Jurkat, Clone E6-1 (cell line): ENCODE measurements around the gene PRICKLE3. TPM values are rescaled to one million over a fixed set of nuclear protein-coding genes. Genes with fewer than 3 reads are reported as not detected.

Experiments
- DNase-seq: peaks from one replicate; pipeline ENCODE4 v3.0.0-alpha.2; 2011; ENCODE audit warnings: low read depth, low spot score
- H3K4me3 ChIP-seq: 2 replicates; pipeline ENCODE4 v1.5.1; 2011; ENCODE audit warnings: mild to moderate bottlenecking, low read length, control low read depth, moderate library complexity
- polyA plus RNA-seq: library from polyadenylated mRNA; unstranded; fragments of >200 nt; gene quantifications from one replicate; pipeline ENCODE4 v1.2.1, GENCODE V29; 2012; ENCODE audit warnings: missing spikeins; ENCODE audit not compliant: insufficient read length, insufficient read depth

Gene PRICKLE3, protein sequence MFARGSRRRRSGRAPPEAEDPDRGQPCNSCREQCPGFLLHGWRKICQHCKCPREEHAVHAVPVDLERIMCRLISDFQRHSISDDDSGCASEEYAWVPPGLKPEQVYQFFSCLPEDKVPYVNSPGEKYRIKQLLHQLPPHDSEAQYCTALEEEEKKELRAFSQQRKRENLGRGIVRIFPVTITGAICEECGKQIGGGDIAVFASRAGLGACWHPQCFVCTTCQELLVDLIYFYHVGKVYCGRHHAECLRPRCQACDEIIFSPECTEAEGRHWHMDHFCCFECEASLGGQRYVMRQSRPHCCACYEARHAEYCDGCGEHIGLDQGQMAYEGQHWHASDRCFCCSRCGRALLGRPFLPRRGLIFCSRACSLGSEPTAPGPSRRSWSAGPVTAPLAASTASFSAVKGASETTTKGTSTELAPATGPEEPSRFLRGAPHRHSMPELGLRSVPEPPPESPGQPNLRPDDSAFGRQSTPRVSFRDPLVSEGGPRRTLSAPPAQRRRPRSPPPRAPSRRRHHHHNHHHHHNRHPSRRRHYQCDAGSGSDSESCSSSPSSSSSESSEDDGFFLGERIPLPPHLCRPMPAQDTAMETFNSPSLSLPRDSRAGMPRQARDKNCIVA
- 8.5 TPM for polyA plus RNA-seq

DNA sequence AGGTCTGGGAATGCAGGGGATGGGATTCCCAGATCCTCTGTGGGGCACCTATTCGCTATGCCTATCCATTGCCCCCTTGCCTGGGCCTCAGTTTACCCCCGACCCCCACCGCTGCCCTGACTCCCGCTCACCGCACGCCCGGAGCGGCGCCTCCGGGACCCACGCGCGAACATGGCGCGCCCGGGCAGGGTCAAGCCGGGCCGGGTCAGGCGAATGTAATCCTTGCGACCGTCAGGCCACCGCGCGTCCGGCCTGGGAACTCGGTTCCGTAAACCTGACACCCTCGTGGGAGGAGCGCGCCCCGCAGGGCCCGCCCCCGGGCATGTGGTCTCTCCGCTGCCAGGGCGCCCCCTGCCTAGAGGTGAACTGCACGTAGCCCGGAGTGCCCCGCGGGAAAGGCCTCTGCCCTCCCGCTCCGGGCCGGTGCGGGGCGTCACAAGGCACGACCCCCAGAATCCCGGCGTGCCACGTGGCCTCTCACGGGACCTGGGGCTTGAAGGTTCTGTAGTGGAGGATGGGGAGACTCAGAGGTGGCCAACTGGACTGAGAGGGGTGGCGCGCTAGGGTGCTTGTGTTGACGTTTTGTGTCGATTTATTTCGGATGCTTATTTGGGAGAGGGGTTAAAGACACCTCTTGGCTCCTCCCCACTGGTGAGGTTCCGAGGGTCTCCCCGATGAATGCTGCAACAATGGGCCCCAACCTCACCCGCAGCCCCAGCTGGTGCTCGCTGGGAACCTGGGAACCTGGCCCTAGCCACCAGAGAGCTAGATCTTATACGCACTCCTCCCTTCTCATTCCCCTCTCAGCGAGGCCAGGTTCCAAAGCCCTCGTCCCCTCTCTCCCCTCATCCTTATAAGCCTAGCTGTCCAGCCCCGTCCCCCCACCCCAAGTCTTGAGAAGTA lies at the start of gene PRICKLE3:
Gene PRICKLE3, minus strand, starts transcription at position 249 of the 903 bp plus-strand sequence. Its CDS starts 76 bp downstream, at position 173.
- peak within 1 kb of the TSS; percentile 69 for H3K4me3 ChIP-seq
- peak; percentile 55 for DNase-seq

DNA sequence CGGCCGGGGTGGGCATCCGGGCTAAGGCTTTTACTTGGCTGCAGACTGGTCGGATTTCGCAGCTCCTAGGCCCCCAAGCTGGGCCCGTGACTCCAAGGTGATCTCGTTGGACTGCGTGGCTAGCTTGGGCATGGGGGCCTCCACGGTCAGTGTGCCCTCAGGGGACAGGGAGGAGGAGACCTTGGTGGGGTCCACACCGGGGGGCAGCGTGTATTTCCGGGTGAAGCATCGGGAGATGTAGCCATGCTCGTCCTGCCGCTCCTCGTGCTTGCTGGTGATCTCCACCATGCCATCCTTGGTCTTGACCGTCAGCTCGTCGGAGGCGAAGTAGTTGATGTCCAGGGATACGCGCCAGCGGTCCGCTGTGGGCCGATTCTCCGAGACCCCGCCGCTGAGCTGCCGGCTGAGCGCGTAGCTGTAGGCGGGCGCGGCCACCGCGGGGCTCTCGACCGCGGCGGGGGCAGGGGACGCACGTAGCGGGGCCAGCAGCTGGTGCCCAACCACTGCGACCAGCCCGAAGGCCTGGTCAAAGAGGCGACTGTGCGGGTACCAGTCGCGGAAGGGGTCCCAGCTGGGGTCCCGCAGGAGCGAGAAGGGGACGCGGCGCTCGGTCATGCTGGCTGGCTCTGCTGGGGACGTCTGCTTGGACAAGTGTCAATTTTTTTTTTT lies 47.8 kb upstream of the PRICKLE3 start:
- no peak overlapping the region for H3K4me3 ChIP-seq

DNA sequence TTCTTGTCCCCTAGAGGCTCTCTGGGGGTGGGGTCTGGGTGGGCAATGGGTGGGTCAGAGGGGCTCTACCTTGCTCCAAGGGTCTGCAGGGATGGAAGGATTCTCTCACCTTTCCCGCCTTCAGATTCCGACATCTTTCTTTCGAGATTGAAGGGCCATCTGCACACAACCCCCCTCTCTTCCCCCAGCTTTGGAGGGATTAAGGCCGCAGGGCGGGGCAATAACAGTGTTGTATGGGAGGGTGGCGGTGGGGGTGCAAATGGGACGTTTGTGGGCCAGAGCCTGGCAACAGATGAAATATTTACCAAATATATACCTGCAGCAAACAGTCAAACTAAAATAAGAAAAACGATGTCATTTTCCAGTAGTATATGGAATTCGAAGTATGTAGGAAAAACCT lies 47.0 kb upstream of the PRICKLE3 start, which contains the start of gene CACNA1F:
Gene CACNA1F, minus strand, starts transcription at position 165 of the 400 bp plus-strand sequence. Its CDS starts 31 bp downstream, at position 134.
- no peak for DNase-seq
- H3K4me3 ChIP-seq: no peak within 1 kb of the TSS

More for the DNA sequence above, 47.8 kb upstream of the PRICKLE3 start:
- no peak for DNase-seq

DNA sequence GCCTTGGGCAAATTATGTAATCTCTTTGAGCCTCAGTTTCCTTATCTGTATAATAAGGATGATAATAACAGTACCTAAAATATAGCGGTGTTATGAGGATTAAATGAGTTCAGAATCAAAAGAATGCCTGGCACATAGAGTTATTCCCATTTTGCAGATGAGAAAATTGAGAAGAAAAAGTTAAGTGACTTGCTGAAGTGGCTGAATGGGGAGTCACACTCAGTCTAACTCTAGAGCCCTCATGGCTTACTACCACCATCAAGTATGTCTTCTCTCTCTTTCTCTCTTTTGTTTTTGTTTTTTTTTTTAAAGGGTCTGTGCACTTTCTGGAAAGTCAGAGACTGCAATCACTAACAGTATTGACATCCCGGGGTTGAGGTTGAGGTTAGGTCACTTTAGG lies 46.4 kb upstream of the PRICKLE3 start:
- H3K4me3 ChIP-seq: no peak overlapping the region
- DNase-seq: no peak

DNA sequence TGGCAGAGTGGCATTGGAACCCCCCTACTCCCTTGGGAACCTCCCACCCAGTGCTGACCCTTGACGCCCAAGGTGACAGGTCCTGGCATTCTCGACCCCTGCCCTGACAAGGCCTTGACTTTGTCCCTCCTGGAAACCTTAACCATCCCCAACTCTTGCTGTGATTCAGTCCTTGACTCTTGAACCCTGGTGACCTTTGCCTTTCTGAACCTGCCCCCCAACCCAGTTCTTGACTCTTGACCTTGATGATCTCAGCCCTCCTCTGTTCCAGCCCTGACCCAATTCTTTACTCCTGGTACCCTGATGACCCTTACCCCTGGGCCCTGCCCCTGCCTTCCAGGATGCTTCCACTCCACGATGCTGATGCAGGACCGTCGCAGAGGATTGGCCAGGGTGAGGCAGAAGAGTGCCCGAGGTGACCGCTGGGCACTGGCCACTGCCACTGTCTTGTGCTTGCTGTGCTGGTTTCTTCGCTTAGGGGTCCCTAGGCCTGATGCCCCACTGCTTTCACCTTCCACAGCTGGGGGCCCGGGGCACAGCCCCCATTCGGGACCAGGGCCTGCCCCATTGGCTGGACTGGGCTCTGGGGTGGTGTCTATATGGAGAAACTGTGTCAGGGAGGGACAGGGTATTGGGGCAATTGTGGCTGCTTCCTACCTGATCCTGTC lies 45.3 kb upstream of the PRICKLE3 start:
- H3K4me3 ChIP-seq: no peak overlapping the region
- no peak for DNase-seq

DNA sequence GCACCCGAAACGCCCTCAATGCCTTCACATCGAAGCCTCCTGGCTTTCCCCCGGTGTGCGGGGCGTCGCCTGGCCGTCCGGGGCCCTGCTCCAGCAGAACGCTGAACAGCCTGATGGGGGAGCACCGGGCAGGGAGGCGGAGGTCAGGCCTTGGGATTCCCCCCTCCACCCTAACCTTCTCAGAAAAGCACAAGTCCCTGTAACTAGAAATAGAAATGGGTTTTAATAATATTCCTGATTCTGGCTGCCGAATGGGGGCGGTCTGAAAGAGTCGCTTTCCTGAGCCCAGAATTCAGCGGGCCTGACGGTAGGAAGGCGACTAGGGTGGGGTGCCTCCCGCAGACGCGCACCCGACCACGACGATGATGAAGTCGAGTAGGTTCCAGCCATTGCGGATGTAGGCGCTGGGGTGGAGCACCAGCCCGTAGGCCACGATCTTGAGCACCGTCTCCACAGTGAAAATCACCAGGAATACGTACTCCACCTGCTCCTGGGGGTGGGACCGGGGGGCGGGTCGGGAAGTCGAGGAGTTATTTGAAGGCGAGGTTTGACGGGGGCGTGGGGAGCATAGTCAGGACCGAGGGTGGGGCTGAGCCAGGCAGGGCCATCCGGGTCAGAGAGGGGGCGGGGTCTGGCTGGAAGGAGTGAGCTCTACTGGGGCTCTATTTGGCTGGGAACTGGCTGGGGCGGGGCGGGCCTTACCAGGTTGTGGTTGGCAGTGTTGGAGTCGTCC lies 44.5 kb upstream of the PRICKLE3 start:
- DNase-seq: no peak
- no peak overlapping the region for H3K4me3 ChIP-seq

DNA sequence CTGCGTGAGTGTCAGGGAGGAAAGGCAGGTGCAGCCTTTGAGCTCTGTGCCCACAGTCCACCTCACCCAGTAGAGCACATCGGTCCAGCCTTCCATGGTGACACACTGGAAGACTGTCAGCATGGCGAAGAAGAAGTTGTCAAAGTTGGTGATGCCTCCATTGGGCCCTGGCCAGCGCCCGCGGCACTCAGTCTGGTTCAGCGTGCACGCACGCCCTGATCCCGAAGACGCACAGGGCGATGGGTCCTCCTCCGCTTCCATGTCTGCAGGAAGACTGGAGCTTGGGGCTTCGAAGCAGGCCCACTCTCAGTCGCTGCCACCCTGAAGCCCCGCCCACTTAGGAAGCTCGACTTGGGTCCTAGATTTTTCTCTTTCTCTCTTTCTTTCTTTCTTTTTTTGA lies 42.0 kb upstream of the PRICKLE3 start:
- DNase-seq: no peak
- no peak overlapping the region for H3K4me3 ChIP-seq

DNA sequence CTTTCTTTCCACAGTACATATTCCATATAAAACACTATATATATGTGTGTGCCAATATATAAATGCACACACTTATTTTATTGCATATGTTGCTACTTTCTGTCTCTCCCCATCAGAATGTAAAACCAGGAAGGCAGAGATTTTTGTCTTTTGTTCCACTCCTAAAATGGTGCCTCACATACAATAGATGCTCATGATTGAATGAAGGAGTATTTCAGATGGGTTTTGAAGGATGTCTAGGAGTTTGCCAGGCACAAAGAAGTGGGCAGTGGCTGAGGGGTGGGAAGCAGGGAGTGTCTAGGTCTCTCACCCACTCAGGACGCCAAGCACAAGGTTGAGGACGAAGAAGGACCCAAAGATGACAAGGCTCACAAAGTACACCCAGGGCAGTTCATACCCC lies 41.6 kb upstream of the PRICKLE3 start:
- DNase-seq: no peak
- no peak overlapping the region for H3K4me3 ChIP-seq

DNA sequence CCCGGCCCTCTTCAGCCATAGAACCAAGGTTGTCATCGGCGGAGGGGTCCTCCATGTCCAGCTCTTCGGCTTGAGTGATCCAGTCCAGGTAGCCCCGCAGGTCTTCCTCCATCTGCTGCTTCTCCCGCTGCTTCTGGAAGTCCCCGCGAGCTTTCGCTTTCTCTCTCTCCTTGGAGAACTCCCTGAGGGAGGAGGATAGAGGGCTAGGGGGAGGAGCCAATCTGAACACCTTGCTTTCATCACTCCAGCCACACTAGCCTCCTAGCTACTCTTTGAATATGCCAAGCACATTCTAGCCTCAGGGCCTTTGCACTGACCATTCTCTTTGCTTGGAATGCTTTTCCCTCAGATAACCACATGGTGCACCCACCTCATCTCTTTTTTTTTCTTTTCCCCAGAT lies 40.8 kb upstream of the PRICKLE3 start:
- H3K4me3 ChIP-seq: no peak overlapping the region
- no peak for DNase-seq

DNA sequence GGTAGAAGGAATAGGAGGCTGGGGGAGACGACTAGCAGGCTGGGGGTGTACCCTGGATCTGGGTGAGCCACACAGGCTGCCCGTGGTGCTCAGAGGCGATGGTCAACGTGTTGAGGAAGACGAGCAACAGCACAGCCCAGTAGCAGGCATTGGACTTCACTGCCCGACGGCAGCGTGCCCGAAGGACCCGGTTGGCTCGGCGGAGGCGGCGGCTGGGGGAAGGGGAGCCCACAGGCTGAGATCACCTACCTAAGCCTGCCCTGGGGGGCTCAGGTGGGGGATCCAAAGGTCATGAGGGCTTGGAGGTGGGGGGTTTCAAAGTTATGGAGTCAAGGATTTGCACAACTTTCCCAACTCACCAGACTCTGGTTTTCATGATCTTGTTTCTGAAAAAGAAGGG lies 39.7 kb upstream of the PRICKLE3 start:
- no peak overlapping the region for H3K4me3 ChIP-seq
- no peak for DNase-seq

DNA sequence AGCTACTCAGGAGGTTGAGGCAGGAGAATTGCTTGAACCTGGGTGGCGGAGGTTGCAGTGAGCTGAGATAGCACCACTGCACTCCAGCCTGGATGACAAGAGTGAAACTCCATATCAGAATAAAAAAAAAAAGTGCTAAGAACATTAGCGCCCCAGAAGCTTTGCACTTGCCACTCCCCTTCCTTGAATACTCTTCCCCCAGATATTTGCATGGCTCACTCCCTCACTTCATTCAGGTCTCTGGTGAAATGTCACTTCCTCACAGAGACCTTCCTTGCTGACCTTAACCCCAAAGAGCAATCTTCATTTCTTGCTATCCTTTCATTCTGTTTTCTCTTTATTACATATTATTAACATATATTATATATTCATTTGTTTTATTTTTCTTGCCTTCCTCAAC lies 35.7 kb upstream of the PRICKLE3 start:
- DNase-seq: no peak
- H3K4me3 ChIP-seq: no peak overlapping the region

DNA sequence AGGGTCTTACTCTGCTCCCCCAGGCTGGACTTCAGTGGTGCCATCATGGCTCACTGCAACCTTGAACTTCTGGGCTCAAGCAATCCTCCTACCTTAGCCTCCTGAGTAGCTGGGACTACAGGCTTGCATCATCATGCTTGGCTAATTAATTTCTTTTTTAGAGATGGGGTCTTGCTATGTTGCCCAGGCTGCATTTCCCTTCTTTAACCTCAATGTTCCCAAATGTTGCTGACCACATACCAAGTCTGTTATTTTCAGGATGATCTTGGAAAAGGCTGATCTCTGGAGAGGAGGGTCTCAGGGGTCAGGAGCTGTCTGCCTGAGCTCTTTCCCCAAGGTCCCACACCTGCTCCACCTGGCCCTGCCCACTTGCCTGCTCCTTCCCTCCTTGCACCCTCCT lies 33.9 kb upstream of the PRICKLE3 start:
- no peak for DNase-seq
- no peak overlapping the region for H3K4me3 ChIP-seq

DNA sequence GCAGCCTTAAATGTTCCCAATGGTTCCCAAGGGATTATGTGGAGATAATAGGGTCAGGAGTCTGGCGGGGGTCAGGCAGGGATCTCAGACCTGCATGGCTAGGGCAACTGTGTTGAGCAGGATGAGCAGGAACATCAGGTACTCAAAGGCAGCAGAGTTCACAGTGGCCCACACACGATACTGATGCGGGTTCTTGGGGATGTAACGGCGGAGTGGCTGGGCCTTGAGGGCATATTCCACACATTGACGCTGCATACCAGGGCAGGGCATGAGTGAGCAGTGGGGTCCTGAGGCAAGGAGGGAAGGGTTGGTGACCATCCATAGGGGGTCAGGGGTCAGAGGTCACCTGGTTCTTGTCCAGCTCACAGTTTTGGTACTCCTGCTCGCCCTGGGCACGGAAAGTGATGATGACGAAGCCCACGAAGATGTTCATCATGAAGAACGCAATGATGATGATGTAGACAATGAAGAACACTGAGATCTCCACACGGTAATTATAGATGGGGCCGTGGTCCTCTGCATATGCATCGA lies 28.9 kb upstream of the PRICKLE3 start:
- H3K4me3 ChIP-seq: no peak overlapping the region
- DNase-seq: no peak

DNA sequence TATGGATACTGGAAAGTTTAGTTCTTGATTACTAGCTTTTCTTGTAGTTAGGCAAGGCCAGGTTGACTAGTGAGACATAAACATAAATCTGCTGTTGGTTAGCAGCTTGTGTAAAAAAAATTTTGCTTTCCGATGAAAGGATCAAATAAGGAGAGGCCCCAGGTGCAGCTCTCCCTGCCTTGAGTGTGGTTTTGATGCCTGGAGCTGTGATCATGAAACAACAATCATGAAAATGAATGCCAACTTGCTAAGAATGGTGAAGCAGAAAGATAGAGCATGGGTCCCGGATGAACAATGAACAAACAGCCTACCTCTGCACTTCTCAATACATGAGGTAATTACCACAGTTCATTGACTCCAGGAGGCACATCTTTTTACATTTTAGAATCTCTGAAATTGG lies 28.2 kb upstream of the PRICKLE3 start:
- DNase-seq: no peak

DNA sequence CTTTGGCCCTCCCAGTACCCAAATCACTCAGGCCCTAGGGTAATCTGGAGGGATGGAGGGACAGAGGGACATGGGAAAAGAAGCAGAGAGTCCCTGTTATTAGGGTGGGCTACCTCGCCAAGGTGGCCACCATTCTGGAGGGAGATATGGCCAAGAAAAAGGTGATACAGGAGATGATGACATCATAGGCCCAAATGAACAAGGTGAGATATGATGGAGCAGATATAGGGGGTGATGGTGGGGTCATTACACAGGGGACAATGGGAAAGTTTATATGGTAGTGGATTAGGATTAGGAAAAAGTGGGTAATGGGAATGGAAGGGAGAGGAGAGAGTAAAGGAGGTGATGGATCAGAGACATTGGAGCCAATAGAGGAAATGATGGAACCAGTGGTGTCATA lies 26.7 kb upstream of the PRICKLE3 start:
- no peak overlapping the region for H3K4me3 ChIP-seq
- DNase-seq: no peak

More for the DNA sequence above, 28.2 kb upstream of the PRICKLE3 start:
- no peak overlapping the region for H3K4me3 ChIP-seq

DNA sequence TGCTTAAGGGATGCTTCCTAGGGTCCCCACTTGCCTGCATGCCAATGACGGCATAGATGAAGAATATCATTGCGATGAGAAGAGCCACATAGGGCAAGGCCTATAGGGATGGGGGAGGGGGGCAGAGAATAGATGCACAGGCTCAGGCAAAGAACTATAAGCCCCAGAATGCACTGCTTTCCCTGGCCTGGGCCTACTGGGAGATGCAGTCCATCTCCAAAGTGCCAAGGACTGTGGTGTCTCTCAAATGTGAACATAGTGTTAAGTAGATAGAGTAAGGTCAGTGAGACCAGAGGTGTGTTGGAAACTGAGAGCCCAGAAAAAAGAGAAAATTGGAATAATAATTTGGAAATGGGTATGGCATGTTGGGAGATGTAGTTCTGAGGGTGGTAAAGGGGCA lies 26.0 kb upstream of the PRICKLE3 start:
- no peak overlapping the region for H3K4me3 ChIP-seq
- no peak for DNase-seq

DNA sequence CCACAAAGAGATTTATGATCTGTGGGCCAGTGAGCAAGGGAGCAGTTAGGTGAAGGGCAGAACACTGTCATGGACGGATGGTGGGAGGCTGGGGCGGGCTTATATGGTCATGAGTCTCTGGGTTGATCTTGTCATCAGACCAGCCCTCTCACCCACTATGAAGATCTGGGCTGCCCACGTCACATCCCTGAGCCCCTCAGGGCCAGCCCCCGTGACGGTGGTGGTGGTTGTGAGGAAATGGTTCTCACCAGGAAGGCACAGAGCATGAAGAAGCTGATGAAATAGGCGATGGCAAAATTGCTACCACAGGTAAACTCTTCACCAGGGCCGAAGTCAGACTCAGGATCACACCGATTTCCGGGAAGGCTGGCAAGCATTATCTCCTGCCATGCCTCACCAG lies 24.9 kb upstream of the PRICKLE3 start:
- no peak overlapping the region for H3K4me3 ChIP-seq
- no peak for DNase-seq

DNA sequence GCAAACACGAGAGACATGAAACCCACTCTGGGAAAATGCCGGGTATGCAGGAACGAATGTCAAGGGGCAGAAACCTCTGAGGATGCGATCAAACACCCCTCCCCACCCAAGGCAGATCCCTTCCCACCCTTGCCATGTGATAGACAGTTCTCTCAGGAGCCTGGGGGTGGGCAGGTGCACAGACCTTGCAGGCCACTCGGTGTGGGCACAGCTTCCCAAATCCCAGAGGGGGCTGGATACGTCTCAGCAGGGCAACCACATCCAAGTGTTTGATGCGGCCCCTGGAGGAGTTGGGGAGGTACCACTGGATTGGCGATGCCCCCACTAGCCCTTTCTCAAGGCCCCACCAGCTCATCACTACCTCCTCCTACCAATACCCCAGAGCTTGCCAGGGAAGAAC lies 24.2 kb upstream of the PRICKLE3 start:
- DNase-seq: no peak
- no peak overlapping the region for H3K4me3 ChIP-seq
